Liver (tissue), 3 donors: ENCODE measurements around the gene RAPGEF4.

Source experiments
- CTCF ChIP-seq: fragments of 150-350 bp; IDR thresholded peaks from 2 replicates; pipeline ENCODE4 v1.5.1; 2017; ENCODE audit warnings: improper control_type of control experiment, low read depth, low read length; ENCODE audit not compliant: missing input control
- JUND ChIP-seq, 2 donors: IDR thresholded peaks; 2 replicates each; pipeline ENCODE4 v1.6.1; 2016; ENCODE audit warnings: antibody characterized with exemption in 2 of 2
- TAF1 ChIP-seq: conservative IDR thresholded peaks from 2 replicates; pipeline ENCODE4 v1.6.1; 2016; ENCODE audit warnings: antibody characterized with exemption, mild to moderate bottlenecking
- ZBTB33 ChIP-seq: IDR thresholded peaks from 2 replicates; pipeline ENCODE4 v1.6.1; 2016; ENCODE audit warnings: antibody characterized with exemption
- TF ChIP-seq, protein P1 (sequence below): IDR thresholded peaks from 2 replicates; pipeline ENCODE4 v1.6.1; 2016; ENCODE audit warnings: antibody characterized with exemption
- donor health status: healthy.
- donor health status: healthy.

GRCh38 chr2:172938713-172939375 lies 203.2 kb downstream of the RAPGEF4 start:
- TF ChIP-seq TAF1 (no peak), JUND (IDR thresholded peaks at IDR 0.05) (no peak), CTCF (no peak), ZBTB33 (no peak)
- TF ChIP-seq, protein P1, sequence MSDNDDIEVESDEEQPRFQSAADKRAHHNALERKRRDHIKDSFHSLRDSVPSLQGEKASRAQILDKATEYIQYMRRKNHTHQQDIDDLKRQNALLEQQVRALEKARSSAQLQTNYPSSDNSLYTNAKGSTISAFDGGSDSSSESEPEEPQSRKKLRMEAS: no peak
